Stimulated activated CD4-positive, alpha-beta T cell treated with anti-CD3 and anti-CD28 coated beads, Interleukin-2, amount 100 ng/mL, for 24 hours (primary cell): Measurements from ENCODE around the gene KLHL40.

ENCODE experiments used
- DNase-seq, 2 donors: peaks; one replicate each; pipeline ENCODE4 v3.0.0-alpha.2; 2020

Gene KLHL40

GRCh38 chr3:42728056-42728455 is 42.7 kb downstream of the KLHL40 start:
- no peak for DNase-seq

- no peak for DNase-seq
Observed at GRCh38 chr3:42728668-42729364, 43.5 kb downstream of the KLHL40 start.

- DNase-seq = no peak
Observed at GRCh38 chr3:42729404-42730145, 44.2 kb downstream of the KLHL40 start.

GRCh38 chr3:42730294-42730693 is 45.0 kb downstream of the KLHL40 start:
- DNase-seq = no peak

- DNase-seq = no peak
Observed at GRCh38 chr3:42730706-42731420, 45.5 kb downstream of the KLHL40 start.

GRCh38 chr3:42731476-42732195 is 46.3 kb downstream of the KLHL40 start:
- DNase-seq = no peak

GRCh38 chr3:42732196-42732828 is 47.0 kb downstream of the KLHL40 start:
- DNase-seq = no peak

GRCh38 chr3:42732829-42733459 is 47.6 kb downstream of the KLHL40 start:
- no peak for DNase-seq

GRCh38 chr3:42733501-42734262 is 48.3 kb downstream of the KLHL40 start:
- no peak for DNase-seq

GRCh38 chr3:42734263-42734860 is 49.0 kb downstream of the KLHL40 start:
- DNase-seq = no peak

- DNase-seq = no peak
Observed at GRCh38 chr3:42735019-42735418, 49.7 kb downstream of the KLHL40 start.

- DNase-seq = no peak
Observed at GRCh38 chr3:42735615-42736014, 50.3 kb downstream of the KLHL40 start.

GRCh38 chr3:42736081-42736480 is 50.7 kb downstream of the KLHL40 start:
- no peak for DNase-seq

- DNase-seq = no peak
Observed at GRCh38 chr3:42736531-42736930, 51.2 kb downstream of the KLHL40 start.

- DNase-seq = no peak
Observed at GRCh38 chr3:42739401-42740158, 54.2 kb downstream of the KLHL40 start.

- DNase-seq = no peak
Observed at GRCh38 chr3:42741796-42742195, 56.5 kb downstream of the KLHL40 start.
